Measurements from ENCODE around the gene EIF4E1B.

Gene EIF4E1B

GRCh38 chr5:176606875-176607274 lies 23.6 kb upstream of the EIF4E1B start:
- DNase-seq = no peak

- no peak for DNase-seq
Observed at GRCh38 chr5:176608142-176608705, 22.3 kb upstream of the EIF4E1B start.

DNA sequence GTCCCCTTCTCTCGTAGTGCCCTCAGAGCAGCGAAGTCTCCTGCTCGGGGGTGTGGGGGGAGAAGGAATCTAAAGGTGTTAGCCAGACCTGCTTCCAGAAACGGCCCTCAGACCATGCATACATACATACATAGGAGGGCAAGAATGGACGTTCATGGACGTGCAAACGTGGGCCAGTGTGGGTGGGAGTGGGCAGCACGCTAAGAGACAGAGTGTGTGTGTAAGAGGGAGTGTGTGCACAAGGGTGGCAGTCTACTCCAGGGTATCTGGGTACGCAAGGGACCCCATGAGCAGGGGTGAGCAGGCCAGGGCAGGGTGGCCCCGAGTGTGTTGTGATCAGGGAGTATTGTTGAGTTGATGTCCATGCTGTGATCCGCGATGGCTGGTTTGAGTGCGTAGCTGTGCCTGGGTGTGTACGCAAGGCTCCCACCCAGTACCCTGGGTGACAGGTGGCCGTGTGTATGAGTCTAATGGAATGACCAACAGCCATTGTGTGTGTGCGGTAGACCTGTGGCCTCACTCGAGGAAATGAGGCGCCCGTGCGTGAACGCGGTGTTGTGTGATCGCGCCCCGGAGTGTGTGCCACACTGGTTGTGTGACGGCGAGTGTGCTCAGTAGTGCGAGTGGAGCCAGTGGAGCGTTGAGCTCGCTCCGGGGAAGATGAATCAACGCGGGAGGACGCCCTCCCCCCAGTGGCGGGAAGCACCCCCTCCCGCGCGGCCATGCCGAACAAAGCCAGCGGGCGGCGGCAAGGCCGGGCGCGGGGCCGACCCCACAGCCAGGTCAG lies 21.3 kb upstream of the EIF4E1B start:
- DNase-seq = peak; percentile 13

GRCh38 chr5:176609724-176610434 lies 20.6 kb upstream of the EIF4E1B start, which contains the start of gene GPRIN1:
GPRIN1 (minus strand) TSS chr5:176610156; CDS start chr5:176599834, 10,322 bp downstream.
- DNase-seq = peak; percentile 57

DNA sequence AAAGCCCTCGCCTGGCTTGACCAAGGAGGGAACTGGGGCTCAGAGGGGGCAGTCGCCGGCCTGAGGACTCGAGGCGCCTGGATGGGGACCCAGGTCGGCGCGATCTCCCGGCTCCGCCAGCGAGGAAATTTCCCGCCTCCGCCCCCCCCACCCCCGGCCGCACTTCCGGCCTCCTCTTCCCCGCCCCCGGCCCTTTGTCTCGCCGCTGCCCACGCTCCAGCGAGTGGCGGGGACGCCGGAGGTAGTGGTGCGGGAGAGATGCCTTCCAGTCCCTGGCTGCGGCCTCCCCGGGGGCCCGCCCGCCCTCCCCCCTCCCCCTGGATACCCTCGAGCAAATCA lies 20.1 kb upstream of the EIF4E1B start:
- DNase-seq = no peak

DNA sequence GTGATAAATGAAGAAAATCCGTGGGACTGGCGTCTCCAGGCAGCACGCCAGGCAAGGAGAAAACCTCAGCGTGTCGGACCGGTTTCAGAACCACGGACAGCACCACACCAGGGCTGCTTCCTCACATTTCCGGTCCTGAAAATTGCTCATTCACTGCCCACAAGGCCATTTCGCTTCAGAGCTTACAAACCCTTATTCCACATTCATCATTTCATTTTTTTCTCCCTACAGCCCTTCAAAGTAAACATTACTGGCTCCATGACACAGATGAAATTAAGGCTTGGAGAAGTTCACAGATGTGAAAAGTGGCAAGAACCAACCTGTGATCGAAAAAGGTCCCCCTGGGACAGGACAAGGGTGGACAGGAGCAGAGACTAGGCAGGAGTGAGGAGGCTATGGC lies 19.0 kb upstream of the EIF4E1B start:
- peak; percentile 56 for DNase-seq

DNA sequence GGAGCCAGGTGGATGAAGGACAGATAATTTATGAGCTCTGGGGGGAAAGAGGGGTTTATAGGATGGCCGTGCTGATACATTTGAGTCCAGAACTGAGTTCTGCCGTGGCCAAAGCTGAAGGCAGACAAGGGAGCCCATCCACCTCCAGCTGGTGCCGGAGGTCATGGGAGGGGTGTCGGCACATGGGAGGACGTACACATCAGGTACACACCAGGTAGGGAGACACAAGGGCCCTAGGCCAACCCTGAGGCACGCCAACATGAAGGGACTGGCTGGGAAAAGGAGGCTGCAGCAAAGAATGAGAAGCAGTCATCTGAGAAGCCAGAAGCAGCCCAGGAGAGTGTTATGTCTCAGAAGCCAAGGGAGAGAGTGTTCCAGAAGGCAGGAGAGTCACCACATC lies 18.5 kb upstream of the EIF4E1B start:
- DNase-seq = no peak

GRCh38 chr5:176612855-176613254 lies 17.6 kb upstream of the EIF4E1B start:
- no peak for DNase-seq

DNA sequence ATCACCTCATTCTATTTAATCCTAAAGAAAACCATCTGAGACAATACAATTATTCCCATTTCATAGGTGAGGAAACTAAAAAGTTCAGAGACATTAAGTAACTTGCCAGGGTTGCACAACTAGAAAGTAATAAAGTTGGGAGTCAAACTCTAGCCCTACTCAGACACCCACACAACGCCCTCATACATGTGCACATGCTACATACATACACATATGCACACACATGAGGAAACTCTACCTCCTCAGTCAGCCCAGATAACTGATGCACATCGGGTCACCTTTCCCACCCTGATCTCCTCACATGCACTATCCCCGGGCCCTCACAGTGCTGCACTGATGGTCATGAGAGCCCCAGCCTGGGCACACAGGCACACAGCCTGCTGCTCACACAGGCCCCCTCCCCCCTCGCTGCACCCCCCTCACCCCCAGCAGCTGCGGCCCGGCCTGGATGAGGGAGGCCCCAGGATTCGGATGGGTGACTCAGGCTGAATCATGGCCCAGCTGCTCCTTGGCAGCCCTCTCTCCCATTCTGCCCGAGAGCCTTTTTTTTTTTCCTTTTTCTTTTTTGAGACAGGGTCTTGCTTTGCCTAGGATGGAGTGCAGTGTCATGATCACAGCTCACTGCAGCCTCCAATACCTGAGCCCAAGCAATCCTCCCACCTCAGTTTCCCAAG lies 15.5 kb upstream of the EIF4E1B start:
- DNase-seq = no peak

DNA sequence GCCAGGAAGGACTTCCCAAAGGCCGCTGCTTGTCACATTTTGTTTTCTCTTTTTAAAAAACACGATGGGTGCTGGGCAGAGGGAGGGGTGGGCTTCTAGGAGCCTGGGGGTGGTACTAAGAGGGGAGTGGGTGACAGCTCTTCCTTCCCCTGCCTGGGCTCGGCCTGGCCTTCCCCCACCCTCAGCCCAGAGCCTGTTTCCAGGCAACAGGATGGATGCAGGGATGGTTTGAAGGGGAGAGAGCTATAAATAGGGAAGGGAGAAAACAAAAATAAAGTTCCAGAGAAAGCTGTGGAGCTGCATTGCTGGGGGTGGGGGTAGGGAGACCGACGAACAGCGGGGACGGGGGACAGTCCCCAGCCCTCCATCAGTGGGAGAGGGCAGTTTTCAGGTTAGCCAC lies 14.0 kb upstream of the EIF4E1B start:
- DNase-seq = no peak

DNA sequence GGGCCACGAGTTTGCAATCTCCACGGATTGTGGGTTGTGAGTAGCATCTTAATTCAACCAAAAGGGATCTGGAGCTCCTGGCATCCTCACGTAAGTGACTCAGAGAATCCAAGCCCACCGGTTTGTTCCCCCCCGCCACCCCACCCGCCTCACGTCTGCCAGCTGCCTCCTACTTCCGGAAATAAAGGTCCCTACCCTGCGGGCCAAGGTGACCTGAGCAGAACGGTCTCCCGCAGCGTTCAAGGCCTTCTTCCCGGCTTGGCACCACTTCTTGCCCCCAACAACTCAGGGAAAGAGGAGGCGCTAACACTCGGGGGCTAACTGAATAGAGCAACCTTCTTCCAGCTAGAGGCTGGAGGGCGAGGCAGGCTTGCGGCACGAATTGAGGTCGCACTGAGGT lies 11.7 kb upstream of the EIF4E1B start:
- no peak for DNase-seq

DNA sequence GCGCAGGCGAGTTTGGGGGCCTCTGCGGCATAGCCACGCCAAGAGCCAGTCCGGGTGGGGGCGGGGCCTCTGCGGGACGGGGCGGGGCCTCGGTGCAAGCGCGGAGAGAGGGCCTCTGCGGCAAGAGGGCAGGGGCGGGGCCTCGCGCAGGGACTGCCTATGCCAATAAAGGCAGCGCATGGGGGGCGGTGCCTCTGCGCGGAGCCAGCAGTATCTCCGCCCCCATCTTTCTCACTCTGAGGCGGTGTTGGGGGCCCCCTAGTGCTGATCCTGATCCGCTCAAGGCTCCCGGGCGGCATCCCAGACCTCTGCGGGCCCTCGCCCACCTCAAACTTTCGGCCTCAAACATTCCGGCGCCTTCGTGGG lies 11.3 kb upstream of the EIF4E1B start:
- peak; percentile 84 for DNase-seq

- no peak for DNase-seq
Observed at GRCh38 chr5:176619569-176620332, 10.7 kb upstream of the EIF4E1B start.

- no peak for DNase-seq
Observed at GRCh38 chr5:176620333-176620981, 10.0 kb upstream of the EIF4E1B start.

- no peak for DNase-seq
Observed at GRCh38 chr5:176621661-176622079, 8.8 kb upstream of the EIF4E1B start.

- DNase-seq = no peak
Observed at GRCh38 chr5:176624142-176624541, 6.3 kb upstream of the EIF4E1B start.

GRCh38 chr5:176624938-176625337 lies 5.5 kb upstream of the EIF4E1B start:
- no peak for DNase-seq

GRCh38 chr5:176625512-176625911 lies 5.0 kb upstream of the EIF4E1B start:
- DNase-seq = no peak

DNA sequence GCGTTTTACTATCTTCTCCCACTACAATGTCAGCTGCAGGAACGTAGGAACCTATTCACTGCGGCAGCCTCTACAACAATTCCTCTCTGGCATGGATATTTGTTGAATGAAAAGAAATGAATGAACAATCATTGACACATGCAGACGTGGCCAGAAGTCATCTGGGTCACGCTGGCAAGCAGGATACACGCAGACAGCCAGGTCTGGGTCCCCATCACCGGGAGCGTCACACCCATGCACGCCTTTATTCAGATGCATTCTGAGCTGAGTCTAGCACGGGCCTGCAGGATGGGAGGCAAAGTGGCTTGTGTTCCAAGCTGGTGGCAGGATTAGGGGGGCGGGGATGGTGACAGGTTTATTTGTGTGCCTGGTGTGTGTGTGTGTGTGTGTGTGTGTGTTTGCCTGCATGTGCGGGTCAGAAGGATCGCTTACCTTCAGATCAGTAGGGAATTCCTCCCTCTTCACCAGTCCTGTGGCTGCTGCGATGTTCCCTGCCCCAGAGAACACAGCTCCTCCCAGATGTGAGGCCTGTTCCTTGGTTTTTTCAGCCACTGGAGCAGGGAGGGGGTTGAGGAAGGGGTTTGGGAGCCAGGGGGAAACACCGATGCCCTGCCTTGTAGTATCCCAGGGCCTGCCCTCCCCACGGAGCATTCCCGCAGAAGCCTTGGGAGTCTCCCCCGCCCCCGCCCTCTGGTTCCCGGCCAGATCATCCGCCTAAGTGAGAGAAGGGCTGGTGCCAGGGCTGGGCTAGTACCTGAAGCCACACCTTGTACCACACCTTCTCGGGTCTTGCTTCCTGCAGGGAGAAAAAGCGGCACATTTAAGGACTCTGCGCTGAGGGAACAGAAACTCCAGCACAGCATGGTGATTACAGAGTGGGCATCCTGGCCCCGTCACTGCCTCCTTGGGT lies 4.3 kb upstream of the EIF4E1B start:
- no peak for DNase-seq

- DNase-seq = no peak
Observed at GRCh38 chr5:176626876-176627236, 3.6 kb upstream of the EIF4E1B start.

DNA sequence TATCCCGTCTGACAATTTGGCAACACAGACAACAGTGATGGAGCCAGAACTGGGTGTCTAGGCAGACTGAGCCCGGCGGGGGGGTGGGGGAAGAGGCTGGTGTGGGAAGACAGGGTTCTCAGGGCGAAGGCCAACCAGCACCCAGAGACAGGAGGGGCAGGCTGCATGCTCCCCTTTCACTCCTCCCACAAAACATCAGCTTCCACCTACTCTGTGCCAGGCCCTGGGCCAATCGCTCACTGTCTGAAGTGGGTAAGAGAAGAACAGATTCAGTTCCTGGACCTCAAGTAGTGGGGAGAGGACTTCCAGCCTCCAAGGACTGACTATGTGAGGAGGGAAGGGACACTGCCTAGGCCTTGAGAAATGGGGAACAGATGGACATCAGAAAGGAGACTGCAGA lies 2.9 kb upstream of the EIF4E1B start:
- DNase-seq = no peak
